Stomach (tissue), 9 donors: ENCODE results near the gene SLC4A2. TPM values are rescaled to one million over a fixed set of nuclear protein-coding genes. Genes with fewer than 3 reads are reported as not detected.
A peak's percentile ranks its signal among the peaks of the same experiment; 100 is the strongest.
"Not testable (repeated sequence)": the region's sequence is repeated elsewhere in the genome, so short reads cannot be mapped to it uniquely, and the experiment has no call there.

ENCODE experiments used
- DNase-seq, 2 donors: peaks; one replicate each; pipeline versions ENCODE4 v3.0.0 to v3.0.0-alpha.2; 2013 to 2019
- H3K27ac ChIP-seq, 5 donors: fragments of 200-600 bp in 4 of 5; sonication (generic) in 4 of 5; one replicate each; pipeline ENCODE4 v1.5.1; 2013 to 2019; ENCODE audit warnings: mild to moderate bottlenecking in 1 of 5, moderate library complexity in 1 of 5
- H3K27me3 ChIP-seq, 3 donors: fragments of 200-600 bp; sonication (generic); one replicate each; pipeline ENCODE4 v1.5.1; 2017 to 2019; ENCODE audit warnings: mixed run types in 1 of 3
- H3K36me3 ChIP-seq, 4 donors: fragments of 200-600 bp; sonication (generic); 1 replicate in 3 of 4; 2 replicates in 1 of 4; pipeline ENCODE4 v1.5.1; 2016 to 2019
- H3K4me1 ChIP-seq, 4 donors: fragments of 200-600 bp; sonication (generic); one replicate each; pipeline ENCODE4 v1.5.1; 2016 to 2019
- H3K4me3 ChIP-seq, 4 donors: fragments of 200-600 bp; sonication (generic) in 3 of 4; one replicate each; pipeline ENCODE4 v1.5.1; 2016 to 2019; ENCODE audit warnings: mild to moderate bottlenecking in 1 of 4
- H3K9me3 ChIP-seq, 4 donors: fragments of 200-600 bp; sonication (generic); one replicate each; pipeline ENCODE4 v1.5.1; 2016 to 2019
- CTCF ChIP-seq, 7 experiments: fragments of 450-650 bp in 4 of 7; fragments of 200-600 bp in 3 of 7; sonication (generic) in 3 of 7; IDR thresholded peaks; one replicate each; pipeline ENCODE4 v1.5.1; 2016 to 2019; ENCODE audit warnings: antibody characterized with exemption in 7 of 7, control low read depth in 2 of 7, mild to moderate bottlenecking in 1 of 7
- EP300 ChIP-seq: sonication (generic); formaldehyde crosslinking; IDR thresholded peaks from one replicate; pipeline ENCODE4 v1.6.1; 2017; ENCODE audit warnings: antibody characterized with exemption
- POLR2A ChIP-seq, 4 donors: fragments of 450-650 bp; IDR thresholded peaks; one replicate each; pipeline ENCODE4 v1.6.1; 2016; ENCODE audit warnings: antibody characterized with exemption in 4 of 4, control low read depth in 2 of 4, mild to moderate bottlenecking in 1 of 4, moderate library complexity in 1 of 4
- POLR2AphosphoS5 ChIP-seq, 3 donors: sonication (generic); formaldehyde crosslinking; IDR thresholded peaks; one replicate each; pipeline ENCODE4 v1.6.1; 2016; ENCODE audit warnings: antibody characterized with exemption in 3 of 3
- WGBS, 5 donors: extraction: QIAGEN DNeasy Blood & Tissue Kit in 3 of 5; methylation state at CpG; one replicate each; pipeline versions ENCODE4 v1.1.5 to v1.1.7; 2013 to 2018; 5-methylcytosine and 5-hydroxymethylcytosine counted together
- intact Hi-C: fragments of 100-400 bp; cut with DNase I; formaldehyde crosslinking; loops from one replicate; pipeline ENCODE4 v1.15.1; 2023; ENCODE audit warnings: low total_unique reads
- polyA plus RNA-seq, 3 donors: library from polyadenylated mRNA; stranded (reverse); fragments of 200-250 nt; gene quantifications; one replicate each; pipeline ENCODE4 v1.2.3, GENCODE V29; 2013
- total RNA-seq, 5 donors: library from RNA; depleted of rRNA; stranded (reverse); fragments of >200 nt; gene quantifications; one replicate each; pipeline versions ENCODE4 v1.1.0 to v1.2.3, GENCODE V29; 2014 to 2016
- donor health status: healthy with polysubstance abuse.
- donor health status: Bipolar disorder and iron deficiency.
- donor health status: healthy.

Gene SLC4A2
- total and polyA plus RNA-seq, 8 donors: 65.9 to 296 (median 126) TPM

- DNase-seq, H3K9me3 ChIP-seq, intact Hi-C loops, H3K27me3 ChIP-seq: not testable (repeated sequence)
- peak overlapping the region; percentile 60 to 82 (median 72) for H3K4me3 ChIP-seq
- WGBS, 5 donors: 6 to 14% (median 8%) methylated on average over 16 of the region's 16 CpGs
- H3K36me3 ChIP-seq: peaks cover 0 to 14% (median 8%) of the 10 kb centered on the region in 4 donors
- peaks cover 5 to 36% (median 26%) of the 10 kb centered on the region in 4 donors for H3K4me1 ChIP-seq
- peak; percentile 10 for TF ChIP-seq EP300
- peak overlapping the region; percentile 77 to 88 (median 87) for H3K27ac ChIP-seq
Measured at GRCh38 chr7:151027728-151028130, 31.7 kb upstream of the SLC4A2 start.

GRCh38 chr7:151028131-151028947 is 31.1 kb upstream of the SLC4A2 start, which contains the start of gene ABCB8:
Gene ABCB8 (plus strand): TSS chr7:151028450. CDS start chr7:151028516, 66 bp downstream.
- peak within 1 kb of the TSS; percentile 84 to 91 (median 88) for H3K27ac ChIP-seq
- intact Hi-C loops: no loop called here

GRCh38 chr7:151028948-151029501 is 30.4 kb upstream of the SLC4A2 start:
- H3K27ac ChIP-seq: peak overlapping the region; percentile 84 to 91 (median 88)
- no peak for TF ChIP-seq POLR2AphosphoS5 (IDR thresholded peaks at IDR 0.05)
- TF ChIP-seq CTCF (IDR thresholded peaks at IDR 0.05): no peak
- no peak for TF ChIP-seq EP300
- no peaks in the 10 kb centered on the region for H3K9me3 ChIP-seq
- peaks cover 0 to 27% (median 19%) of the 10 kb centered on the region in 4 donors for H3K36me3 ChIP-seq
- intact Hi-C loops: no loop called here
- no peak for DNase-seq
- peak overlapping the region; percentile 60 to 82 (median 72) for H3K4me3 ChIP-seq
- no peaks in the 10 kb centered on the region for H3K27me3 ChIP-seq
- WGBS, 5 donors: 47 to 61% (median 50%) methylated on average over 17 of the region's 17 CpGs
- H3K4me1 ChIP-seq: peaks cover 5 to 43% (median 26%) of the 10 kb centered on the region in 4 donors

More at GRCh38 chr7:151028131-151028947, 31.1 kb upstream of the SLC4A2 start, which contains the start of gene ABCB8:
- Histone ChIP-seq H3K4me3 (peak within 1 kb of the TSS; percentile 60 to 82 (median 72)), H3K27me3 (peaks cover 0 to 6% (median 0%) of the 10 kb centered on the region in 3 donors), H3K36me3 (peaks cover 0 to 20% (median 13%) of the 10 kb centered on the region in 4 donors), H3K9me3 (no peaks in the 10 kb centered on the region), H3K4me1 (peaks cover 5 to 43% (median 26%) of the 10 kb centered on the region in 4 donors)
- 0 to 1% (median 0%) methylated on average over 34 to 53 of the region's 53 CpGs for WGBS, 5 donors
- TF ChIP-seq CTCF (IDR thresholded peaks at IDR 0.05) (peak in 4 of 7 experiments; percentile 15 to 65 (median 44)), POLR2A (IDR thresholded peaks at IDR 0.05) (peak in 1 of 4 donors; percentile 43), POLR2AphosphoS5 (IDR thresholded peaks at IDR 0.05) (peak; percentile 41 to 68 (median 48)), EP300 (no peak)
- DNase-seq: peak; percentile 99 to 100

- Histone ChIP-seq H3K9me3 (no peaks in the 10 kb centered on the region), H3K4me3 (no peak overlapping the region), H3K27ac (peak overlapping the region in 3 of 5 donors; percentile 18 to 62 (median 31)), H3K36me3 (peaks cover 14 to 47% (median 38%) of the 10 kb centered on the region in 4 donors), H3K27me3 (no peaks in the 10 kb centered on the region), H3K4me1 (peaks cover 5 to 43% (median 26%) of the 10 kb centered on the region in 4 donors)
- no peak for TF ChIP-seq EP300
- peak in 2 of 3 donors; percentile 9 to 30 for TF ChIP-seq POLR2AphosphoS5 (IDR thresholded peaks at IDR 0.05)
- 86 to 96% (median 91%) methylated on average over 4 of the region's 4 CpGs for WGBS, 5 donors
- intact Hi-C loops: no loop called here
- DNase-seq: no peak
Measured at GRCh38 chr7:151031011-151031410, 28.4 kb upstream of the SLC4A2 start.
